Mononuclear cell (primary cell): ENCODE measurements around the gene NPIPB8. TPM values are rescaled to one million over a fixed set of nuclear protein-coding genes. Genes with fewer than 3 reads are reported as not detected.
A peak's percentile ranks its signal among the peaks of the same experiment; 100 is the strongest.
"Not testable (repeated sequence)": the region's sequence is repeated elsewhere in the genome, so short reads cannot be mapped to it uniquely, and the experiment has no call there.

ENCODE experiments used
- H3K27me3 ChIP-seq: 2 replicates; pipeline ENCODE4 v1.6.0; 2011; ENCODE audit warnings: low read length, control low read depth; ENCODE audit not compliant: insufficient read depth
- H3K4me1 ChIP-seq: 2 replicates; pipeline ENCODE4 v1.5.1; 2011; ENCODE audit warnings: mild to moderate bottlenecking, low read length, control low read depth; ENCODE audit not compliant: insufficient read depth
- H3K4me3 ChIP-seq: 2 replicates; pipeline ENCODE4 v1.5.1; 2011; ENCODE audit warnings: mild to moderate bottlenecking, low read length, moderate library complexity
- H3K9me3 ChIP-seq: 2 replicates; pipeline ENCODE4 v1.5.1; 2011; ENCODE audit warnings: low read depth, mild to moderate bottlenecking, control low read depth, low read length
- total RNA-seq: library from RNA; depleted of rRNA; stranded (reverse); fragments of >200 nt; gene quantifications from one replicate; pipeline ENCODE4 v1.2.3, GENCODE V29; 2012

Gene NPIPB8
- total RNA-seq, 1 donor, result 0.10 TPM

DNA sequence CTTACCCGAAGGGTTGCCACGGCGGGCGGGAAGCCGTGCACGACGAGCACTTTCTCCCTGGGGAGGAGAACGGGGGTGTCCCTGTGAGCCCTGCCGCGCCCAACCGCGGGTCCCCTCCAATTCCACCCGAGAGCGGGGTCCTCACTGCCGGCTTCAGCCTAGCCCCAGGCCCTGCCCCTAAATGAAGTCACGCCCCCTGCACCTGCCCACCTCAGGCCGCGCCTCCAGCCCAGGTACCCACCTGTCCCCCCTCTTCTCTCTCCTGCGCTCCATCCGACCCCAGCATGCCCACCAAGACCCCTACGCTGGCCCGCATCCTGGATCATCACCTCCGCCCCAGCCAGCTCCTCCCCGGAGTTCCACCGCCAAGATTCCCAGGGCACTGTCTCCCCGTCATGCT, 24.0 kb upstream of the NPIPB8 start:
- not testable (repeated sequence) for H3K27me3 ChIP-seq, H3K4me3 ChIP-seq, H3K9me3 ChIP-seq
- peaks cover 54% of the 10 kb centered on the region for H3K4me1 ChIP-seq

GRCh38 chr16:28614561-28614960, 23.3 kb upstream of the NPIPB8 start:
- H3K27me3 ChIP-seq, H3K4me3 ChIP-seq: not testable (repeated sequence)
- peaks cover 48% of the 10 kb centered on the region for H3K4me1 ChIP-seq

GRCh38 chr16:28615486-28616223, 22.2 kb upstream of the NPIPB8 start:
- not testable (repeated sequence) for H3K9me3 ChIP-seq, H3K27me3 ChIP-seq, H3K4me3 ChIP-seq
- H3K4me1 ChIP-seq, result peaks cover 38% of the 10 kb centered on the region

More at GRCh38 chr16:28614561-28614960, 23.3 kb upstream of the NPIPB8 start:
- H3K9me3 ChIP-seq, result not testable (repeated sequence)

DNA sequence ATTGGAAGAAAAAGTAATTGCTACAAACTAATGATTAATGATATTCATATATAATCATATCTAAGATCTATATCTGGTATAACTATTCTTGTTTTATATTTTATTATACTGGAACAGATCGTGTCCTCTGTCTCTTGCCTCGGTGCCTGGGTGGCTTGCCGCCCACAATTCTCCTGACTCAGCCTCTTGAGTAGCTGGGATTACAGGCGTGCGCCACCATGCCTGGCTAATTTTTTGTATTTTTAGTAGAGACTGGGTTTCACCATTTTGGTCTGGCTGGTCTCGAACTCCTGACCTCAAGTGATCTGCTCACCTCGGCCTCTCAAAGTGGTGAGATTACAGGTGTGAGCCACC, 21.7 kb upstream of the NPIPB8 start:
- H3K27me3 ChIP-seq, H3K4me3 ChIP-seq, H3K9me3 ChIP-seq: not testable (repeated sequence)
- H3K4me1 ChIP-seq, result peaks cover 33% of the 10 kb centered on the region

- Histone ChIP-seq H3K27me3 (no peaks in the 10 kb centered on the region), H3K4me3 (no peak overlapping the region), H3K9me3 (no peaks in the 10 kb centered on the region), H3K4me1 (peaks cover 35% of the 10 kb centered on the region)
Observed at GRCh38 chr16:28616636-28617035, 21.2 kb upstream of the NPIPB8 start.

- no peaks in the 10 kb centered on the region for H3K27me3 ChIP-seq
- no peak overlapping the region for H3K4me3 ChIP-seq
- no peaks in the 10 kb centered on the region for H3K9me3 ChIP-seq
- H3K4me1 ChIP-seq, result peaks cover 46% of the 10 kb centered on the region
Observed at GRCh38 chr16:28617874-28618273, 20.0 kb upstream of the NPIPB8 start.

GRCh38 chr16:28620316-28620715, 17.5 kb upstream of the NPIPB8 start:
- H3K9me3 ChIP-seq, H3K4me3 ChIP-seq, H3K27me3 ChIP-seq: not testable (repeated sequence)
- H3K4me1 ChIP-seq, result peaks cover 46% of the 10 kb centered on the region

DNA sequence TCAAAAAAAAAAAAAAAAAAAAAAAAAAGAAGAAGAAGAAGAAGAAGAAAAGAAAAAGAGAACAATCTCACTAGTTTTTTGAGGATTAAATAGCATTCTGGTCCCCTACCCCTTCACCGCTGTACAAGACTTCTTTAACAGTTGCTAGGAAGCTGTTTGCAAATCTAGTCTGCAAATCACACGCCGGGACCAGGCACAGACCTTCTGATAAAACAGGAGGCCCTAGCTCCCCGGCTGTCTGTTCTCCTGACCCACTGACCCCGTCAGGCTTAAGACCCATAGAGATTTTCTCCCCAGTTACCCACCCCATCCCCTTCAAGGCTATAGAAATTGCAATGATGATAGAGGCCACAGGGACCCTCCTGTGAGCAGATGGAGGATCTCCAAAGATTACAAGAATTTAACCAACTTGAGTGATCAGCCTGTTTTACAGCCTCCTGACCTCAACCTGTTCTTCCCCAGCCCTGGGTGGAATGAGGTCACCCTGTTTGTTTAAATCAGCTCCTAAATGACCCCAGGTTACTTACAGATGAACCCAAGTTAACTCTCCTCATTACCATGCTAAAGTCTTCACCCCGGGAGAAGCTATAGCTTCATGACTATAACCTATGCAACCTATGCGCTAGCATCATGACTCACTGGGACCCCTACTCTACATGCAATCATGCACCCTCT, 16.2 kb upstream of the NPIPB8 start:
- H3K4me3 ChIP-seq, result no peak overlapping the region
- H3K27me3 ChIP-seq, result no peaks in the 10 kb centered on the region
- peaks cover 39% of the 10 kb centered on the region for H3K4me1 ChIP-seq
- H3K9me3 ChIP-seq, result no peaks in the 10 kb centered on the region

GRCh38 chr16:28622532-28623171, 15.2 kb upstream of the NPIPB8 start:
- peak overlapping the region; percentile 43 for H3K4me3 ChIP-seq
- H3K9me3 ChIP-seq, H3K27me3 ChIP-seq: not testable (repeated sequence)

GRCh38 chr16:28623172-28623711, 14.6 kb upstream of the NPIPB8 start:
- Histone ChIP-seq H3K27me3 (no peaks in the 10 kb centered on the region), H3K4me3 (peak overlapping the region; percentile 43), H3K9me3 (no peaks in the 10 kb centered on the region), H3K4me1 (peaks cover 22% of the 10 kb centered on the region)

More at GRCh38 chr16:28622532-28623171, 15.2 kb upstream of the NPIPB8 start:
- H3K4me1 ChIP-seq, result peaks cover 28% of the 10 kb centered on the region

DNA sequence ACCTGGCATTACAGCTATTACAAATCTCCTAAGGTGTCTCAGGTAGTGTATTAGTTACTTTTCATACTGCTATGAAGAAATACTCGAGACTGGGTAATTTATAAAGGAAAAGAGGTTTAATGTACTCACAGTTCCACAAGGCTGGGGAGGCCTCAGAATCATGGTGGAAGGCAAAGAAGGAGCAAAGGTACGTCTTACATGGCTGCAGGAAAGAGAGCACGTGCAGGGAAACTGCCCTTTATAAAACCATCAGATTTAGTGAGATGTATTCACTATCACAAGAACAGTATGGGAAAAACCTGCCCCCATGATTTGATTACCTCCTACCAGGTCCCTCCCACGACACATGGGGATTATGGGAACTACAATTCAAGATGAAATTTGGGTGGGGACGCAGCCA, 7.0 kb upstream of the NPIPB8 start:
- not testable (repeated sequence) for H3K27me3 ChIP-seq, H3K4me3 ChIP-seq, H3K9me3 ChIP-seq, H3K4me1 ChIP-seq

DNA sequence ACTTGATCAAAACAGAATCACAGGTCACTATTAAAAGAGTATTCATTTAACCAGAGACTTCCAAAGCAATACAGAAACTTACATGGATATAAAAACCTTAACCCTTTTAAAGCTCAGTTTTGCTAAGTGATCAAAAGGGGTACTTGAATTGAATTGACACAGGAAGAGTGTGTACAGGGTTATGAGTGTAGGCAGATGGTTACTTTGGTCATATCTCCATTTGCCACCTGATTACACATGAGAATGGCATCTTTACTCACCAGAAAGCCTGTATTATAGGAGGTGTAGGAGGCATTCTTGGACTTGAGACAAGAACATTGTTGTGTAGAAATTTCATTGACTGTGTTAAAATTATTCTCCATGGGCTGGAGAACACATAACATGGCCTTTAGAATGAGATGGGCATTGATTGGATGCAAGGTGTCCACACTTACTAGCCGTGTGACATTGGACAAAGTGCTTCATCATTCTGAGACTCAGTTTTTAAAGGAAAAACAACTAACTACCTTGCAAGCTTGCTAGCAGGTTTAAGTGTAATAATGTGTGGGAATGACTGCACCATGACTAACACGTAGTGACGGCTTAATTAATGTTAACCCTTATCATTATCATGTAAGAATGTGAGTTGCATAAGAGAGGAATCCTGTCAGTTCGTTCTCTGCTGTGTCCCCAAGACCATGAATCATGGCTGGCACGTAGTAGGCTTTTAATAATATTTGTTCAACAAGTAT, 1.6 kb upstream of the NPIPB8 start:
- H3K4me1 ChIP-seq, H3K4me3 ChIP-seq, H3K27me3 ChIP-seq, H3K9me3 ChIP-seq: not testable (repeated sequence)

DNA sequence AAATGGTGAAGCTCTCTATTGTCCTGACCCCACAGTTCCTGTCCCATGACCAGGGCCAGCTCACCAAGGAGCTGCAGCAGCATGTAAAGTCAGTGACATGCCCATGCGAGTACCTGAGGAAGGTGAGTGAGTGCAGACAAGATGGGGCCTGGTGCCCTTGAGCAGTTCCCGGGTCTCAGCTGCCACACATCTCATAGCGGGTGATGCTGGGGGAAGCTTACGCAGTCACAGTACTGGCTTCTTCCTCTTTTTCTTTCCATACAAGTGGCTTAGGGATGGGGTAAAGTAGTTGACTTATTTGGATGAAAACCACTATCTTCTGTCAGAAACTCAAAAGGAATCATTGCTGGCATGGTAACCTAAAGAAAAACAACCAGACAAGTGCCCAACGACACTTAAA, 494 bp downstream of the NPIPB8 start:
- not testable (repeated sequence) for H3K9me3 ChIP-seq, H3K4me3 ChIP-seq, H3K4me1 ChIP-seq, H3K27me3 ChIP-seq

GRCh38 chr16:28639959-28640358, 2.1 kb downstream of the NPIPB8 start:
- not testable (repeated sequence) for H3K27me3 ChIP-seq, H3K4me3 ChIP-seq, H3K4me1 ChIP-seq, H3K9me3 ChIP-seq

- H3K9me3 ChIP-seq, H3K4me3 ChIP-seq, H3K4me1 ChIP-seq, H3K27me3 ChIP-seq: not testable (repeated sequence)
Observed at GRCh38 chr16:28666264-28666663, 28.4 kb downstream of the NPIPB8 start.
